SK-N-MC (cell line): ENCODE data around the gene MYO5A.

ENCODE experiments used
- DNase-seq: peaks from one replicate; pipeline ENCODE4 v3.0.0-alpha.2; 2011; ENCODE audit warnings: low read depth, low spot score
- H3K27ac ChIP-seq: fragments of 200-600 bp; sonication (generic); 2 replicates; pipeline ENCODE4 v1.5.1; 2016; ENCODE audit warnings: mixed run types
- H3K36me3 ChIP-seq: fragments of 200-600 bp; sonication (generic); 2 replicates; pipeline ENCODE4 v1.6.1; 2017; ENCODE audit warnings: antibody characterized with exemption, low read length, mixed read lengths; ENCODE audit not compliant: insufficient read depth
- H3K4me3 ChIP-seq: fragments of 200-600 bp; sonication (generic); 2 replicates; pipeline ENCODE4 v1.5.1; 2016
- H3K9ac ChIP-seq: fragments of 200-600 bp; sonication (generic); 2 replicates; pipeline ENCODE4 v1.8.0; 2017; ENCODE audit warnings: mixed run types, mixed read lengths; ENCODE audit not compliant: insufficient read length
- H3K9me3 ChIP-seq: fragments of 200-600 bp; sonication (generic); 2 replicates; pipeline ENCODE4 v1.6.1; 2017; ENCODE audit warnings: low read depth, mild to moderate bottlenecking, antibody characterized with exemption, low read length, moderate library complexity, mixed read lengths
- EZH2 ChIP-seq: fragments of 200-600 bp; sonication (generic); IDR thresholded peaks from one replicate; pipeline ENCODE4 v1.6.1; 2017; ENCODE audit warnings: antibody characterized with exemption
- FOXP2 ChIP-seq: optimal IDR thresholded peaks from 2 replicates; pipeline ENCODE3; 2011; ENCODE audit warnings: mild to moderate bottlenecking, moderate library complexity; ENCODE audit not compliant: insufficient read depth; ENCODE audit errors: extremely low read length, control extremely low read depth
- POLR2AphosphoS5 ChIP-seq: IDR thresholded peaks from 2 replicates; pipeline ENCODE4 v1.6.1; 2012; ENCODE audit warnings: mild to moderate bottlenecking, low read depth, low read length, borderline replicate concordance

MYO5A gene

GRCh38 chr15:52262364-52262763 lies 266.3 kb downstream of the MYO5A start:
- no peak for DNase-seq
- no peak overlapping the region for H3K4me3 ChIP-seq
- H3K36me3 ChIP-seq, result no peaks in the 10 kb centered on the region
- H3K9ac ChIP-seq, result no peak overlapping the region
- H3K9me3 ChIP-seq, result no peaks in the 10 kb centered on the region
- TF ChIP-seq EZH2, result no peak
- no peak for TF ChIP-seq POLR2AphosphoS5
- TF ChIP-seq FOXP2, result no peak
- H3K27ac ChIP-seq, result no peak overlapping the region

GRCh38 chr15:52261498-52262242 lies 267.0 kb downstream of the MYO5A start:
- H3K27ac ChIP-seq, result no peak overlapping the region
- no peak overlapping the region for H3K9ac ChIP-seq
- no peak overlapping the region for H3K4me3 ChIP-seq
- H3K36me3 ChIP-seq, result no peaks in the 10 kb centered on the region
- H3K9me3 ChIP-seq, result no peaks in the 10 kb centered on the region
- no peak for TF ChIP-seq EZH2
- no peak for TF ChIP-seq POLR2AphosphoS5
- no peak for TF ChIP-seq FOXP2
- DNase-seq, result no peak

GRCh38 chr15:52261026-52261425 lies 267.7 kb downstream of the MYO5A start:
- TF ChIP-seq EZH2, result no peak
- TF ChIP-seq FOXP2, result no peak
- TF ChIP-seq POLR2AphosphoS5, result no peak
- Histone ChIP-seq H3K9me3 (no peaks in the 10 kb centered on the region), H3K36me3 (no peaks in the 10 kb centered on the region), H3K27ac (no peak overlapping the region), H3K9ac (no peak overlapping the region), H3K4me3 (no peak overlapping the region)
- DNase-seq, result no peak

GRCh38 chr15:52259503-52259902 lies 269.2 kb downstream of the MYO5A start:
- Histone ChIP-seq H3K9ac (no peak overlapping the region), H3K4me3 (no peak overlapping the region), H3K27ac (no peak overlapping the region), H3K36me3 (no peaks in the 10 kb centered on the region), H3K9me3 (no peaks in the 10 kb centered on the region)
- TF ChIP-seq FOXP2 (no peak), POLR2AphosphoS5 (no peak), EZH2 (no peak)
- no peak for DNase-seq

- no peak overlapping the region for H3K4me3 ChIP-seq
- no peak overlapping the region for H3K9ac ChIP-seq
- DNase-seq, result no peak
- H3K27ac ChIP-seq, result no peak overlapping the region
- H3K9me3 ChIP-seq, result no peaks in the 10 kb centered on the region
- no peaks in the 10 kb centered on the region for H3K36me3 ChIP-seq
- TF ChIP-seq FOXP2 (no peak), POLR2AphosphoS5 (no peak), EZH2 (no peak)
Observed at GRCh38 chr15:52258461-52258860, 270.2 kb downstream of the MYO5A start.

GRCh38 chr15:52257734-52258062 lies 271.0 kb downstream of the MYO5A start:
- no peak overlapping the region for H3K4me3 ChIP-seq
- no peak overlapping the region for H3K9ac ChIP-seq
- no peak for TF ChIP-seq FOXP2
- TF ChIP-seq POLR2AphosphoS5, result no peak
- TF ChIP-seq EZH2, result no peak
- H3K36me3 ChIP-seq, result no peaks in the 10 kb centered on the region
- no peak for DNase-seq
- no peak overlapping the region for H3K27ac ChIP-seq
- no peaks in the 10 kb centered on the region for H3K9me3 ChIP-seq
